Measurements from ENCODE around the gene ANKRD36.
"Not testable (repeated sequence)": the region's sequence is repeated elsewhere in the genome, so short reads cannot be mapped to it uniquely, and the experiment has no call there.

The ANKRD36 gene

DNA sequence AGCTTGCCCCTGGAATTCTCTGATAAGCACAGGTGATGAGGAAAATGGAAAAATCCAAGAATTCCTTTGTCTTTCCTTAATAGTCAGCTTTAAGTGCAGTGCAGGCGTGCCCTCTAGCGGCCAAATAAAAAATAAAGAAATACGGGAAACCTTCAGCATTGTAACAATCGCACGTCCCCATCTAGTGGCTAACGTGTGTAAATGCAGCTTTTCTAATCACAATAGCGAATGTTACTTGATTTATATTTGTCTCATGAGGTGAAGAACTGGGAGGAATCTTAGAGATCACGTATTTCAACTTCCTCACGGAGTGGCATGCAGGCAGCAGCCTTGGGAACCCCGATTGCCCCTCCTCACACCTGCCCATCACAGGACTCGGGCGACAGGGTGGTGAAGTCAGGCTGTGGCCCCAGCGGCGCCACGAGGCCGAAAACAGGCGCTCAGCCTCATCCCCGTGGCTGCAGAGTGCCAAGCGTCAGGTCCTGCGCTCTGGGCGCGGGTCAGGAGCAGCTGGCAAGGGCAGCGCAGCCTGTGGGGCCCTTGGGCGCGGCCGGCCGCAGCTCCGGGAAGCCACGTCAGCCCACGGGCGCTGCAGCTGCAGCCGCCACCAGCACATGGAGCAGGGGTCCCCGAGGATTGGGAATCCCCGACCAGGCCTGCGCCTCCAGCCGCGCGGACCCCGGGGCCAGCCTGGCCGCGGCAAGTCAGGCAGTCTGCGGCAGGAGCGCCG is 468 bp upstream of the ANKRD36 start:
- H3K9me3 ChIP-seq; H3K27me3 ChIP-seq; H3K4me1 ChIP-seq; H3K36me3 ChIP-seq; intact Hi-C loops (cut with DNase I; ENCODE audit: low total_unique reads): not testable (repeated sequence)
- Histone ChIP-seq H3K4me3 (peak overlapping the region; percentile 63 to 69), H3K27ac (peak overlapping the region; percentile 87 to 95)
- TF ChIP-seq, protein P1, sequence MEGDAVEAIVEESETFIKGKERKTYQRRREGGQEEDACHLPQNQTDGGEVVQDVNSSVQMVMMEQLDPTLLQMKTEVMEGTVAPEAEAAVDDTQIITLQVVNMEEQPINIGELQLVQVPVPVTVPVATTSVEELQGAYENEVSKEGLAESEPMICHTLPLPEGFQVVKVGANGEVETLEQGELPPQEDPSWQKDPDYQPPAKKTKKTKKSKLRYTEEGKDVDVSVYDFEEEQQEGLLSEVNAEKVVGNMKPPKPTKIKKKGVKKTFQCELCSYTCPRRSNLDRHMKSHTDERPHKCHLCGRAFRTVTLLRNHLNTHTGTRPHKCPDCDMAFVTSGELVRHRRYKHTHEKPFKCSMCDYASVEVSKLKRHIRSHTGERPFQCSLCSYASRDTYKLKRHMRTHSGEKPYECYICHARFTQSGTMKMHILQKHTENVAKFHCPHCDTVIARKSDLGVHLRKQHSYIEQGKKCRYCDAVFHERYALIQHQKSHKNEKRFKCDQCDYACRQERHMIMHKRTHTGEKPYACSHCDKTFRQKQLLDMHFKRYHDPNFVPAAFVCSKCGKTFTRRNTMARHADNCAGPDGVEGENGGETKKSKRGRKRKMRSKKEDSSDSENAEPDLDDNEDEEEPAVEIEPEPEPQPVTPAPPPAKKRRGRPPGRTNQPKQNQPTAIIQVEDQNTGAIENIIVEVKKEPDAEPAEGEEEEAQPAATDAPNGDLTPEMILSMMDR (IDR thresholded peaks at IDR 0.05) = peak; percentile 82 to 98
- DNase-seq = peak; percentile 73 to 77

DNA sequence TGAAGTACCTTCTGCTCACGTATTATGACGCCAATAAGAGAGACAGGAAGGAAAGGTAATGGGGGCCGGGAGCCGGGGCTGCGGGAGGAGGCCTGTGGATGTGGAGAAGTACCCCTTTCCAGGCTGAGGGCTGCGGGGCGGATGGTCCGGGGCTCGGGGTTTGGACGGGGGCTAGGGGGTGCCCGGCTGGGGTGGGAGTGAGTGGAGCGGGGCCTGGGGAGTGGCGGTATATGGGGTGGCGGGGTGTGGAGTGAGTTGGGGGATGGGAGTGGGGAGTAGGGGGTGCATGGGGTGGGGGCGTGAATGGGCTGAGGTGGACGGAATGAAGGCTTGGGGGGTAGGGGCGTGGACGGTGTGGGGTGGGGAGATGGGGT is 916 bp downstream of the ANKRD36 start:
- H3K4me1 ChIP-seq; H3K36me3 ChIP-seq; intact Hi-C loops (cut with DNase I; ENCODE audit: low total_unique reads); DNase-seq; H3K27me3 ChIP-seq; H3K9me3 ChIP-seq: not testable (repeated sequence)
- peak overlapping the region; percentile 63 to 69 for H3K4me3 ChIP-seq
- peak overlapping the region; percentile 87 to 95 for H3K27ac ChIP-seq

DNA sequence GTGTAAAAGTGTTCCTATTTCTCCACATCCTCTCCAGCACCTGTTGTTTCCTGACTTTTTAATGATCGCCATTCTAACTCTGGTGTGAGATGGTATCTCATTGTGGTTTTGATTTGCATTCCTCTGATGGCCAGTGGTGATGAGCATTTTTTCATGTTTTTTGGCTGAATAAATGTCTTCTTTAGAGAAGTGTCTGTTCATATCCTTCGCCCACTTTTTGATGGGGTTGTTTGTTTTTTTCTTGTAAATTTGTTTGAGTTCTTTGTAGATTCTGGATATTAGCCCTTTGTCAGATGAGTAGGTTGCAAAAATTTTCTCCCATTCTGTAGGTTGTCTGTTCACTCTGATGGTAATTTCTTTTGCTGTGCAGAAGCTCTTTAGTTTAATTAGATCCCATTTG is 16.1 kb downstream of the ANKRD36 start:
- H3K9me3 ChIP-seq; H3K4me3 ChIP-seq; H3K27me3 ChIP-seq; H3K4me1 ChIP-seq; H3K27ac ChIP-seq; intact Hi-C loops (cut with DNase I; ENCODE audit: low total_unique reads); DNase-seq; H3K36me3 ChIP-seq: not testable (repeated sequence)

DNA sequence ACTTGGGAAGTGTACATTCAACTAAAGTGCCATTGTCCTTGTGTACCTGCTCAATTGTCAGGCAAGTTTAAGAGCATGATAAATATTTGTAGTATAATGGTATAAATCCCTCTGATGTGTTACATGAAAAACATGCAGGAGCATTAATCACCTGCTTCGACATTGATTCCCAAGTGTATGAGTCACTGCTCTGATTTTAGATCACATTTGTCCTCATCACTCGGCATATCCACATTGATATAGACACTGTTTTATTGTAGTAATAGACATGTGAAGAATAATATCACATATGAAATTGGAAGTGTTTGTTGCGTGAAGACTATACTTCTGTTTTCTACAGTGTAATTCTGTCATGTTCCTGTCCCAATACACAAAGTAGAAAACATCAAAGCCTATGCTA is 31.1 kb downstream of the ANKRD36 start:
- H3K4me3 ChIP-seq; DNase-seq; H3K9me3 ChIP-seq; H3K27ac ChIP-seq; H3K27me3 ChIP-seq; intact Hi-C loops (cut with DNase I; ENCODE audit: low total_unique reads); H3K4me1 ChIP-seq: not testable (repeated sequence)
- H3K36me3 ChIP-seq = peaks cover 12 to 35% (median 18%) of the 10 kb centered on the region in 3 donors

DNA sequence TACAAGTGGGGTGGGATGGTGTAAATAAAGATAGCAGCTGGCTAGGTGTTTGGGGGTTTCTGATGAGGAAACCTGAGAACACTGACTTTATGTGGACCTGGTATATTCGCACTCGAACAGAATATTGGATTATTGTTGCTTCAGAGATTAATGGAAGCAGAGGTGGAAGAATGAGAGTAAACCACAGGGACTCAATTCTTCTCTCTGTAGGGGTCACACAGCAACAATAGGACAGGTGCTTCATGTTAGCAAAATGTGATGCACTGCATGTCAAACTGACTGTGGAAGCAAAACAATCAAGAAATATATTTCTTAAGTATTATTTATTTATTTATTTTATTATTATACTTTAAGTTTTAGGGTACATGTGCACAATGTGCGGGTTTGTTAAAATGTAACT is 53.6 kb downstream of the ANKRD36 start:
- H3K4me1 ChIP-seq; intact Hi-C loops (cut with DNase I; ENCODE audit: low total_unique reads); DNase-seq: not testable (repeated sequence)

DNA sequence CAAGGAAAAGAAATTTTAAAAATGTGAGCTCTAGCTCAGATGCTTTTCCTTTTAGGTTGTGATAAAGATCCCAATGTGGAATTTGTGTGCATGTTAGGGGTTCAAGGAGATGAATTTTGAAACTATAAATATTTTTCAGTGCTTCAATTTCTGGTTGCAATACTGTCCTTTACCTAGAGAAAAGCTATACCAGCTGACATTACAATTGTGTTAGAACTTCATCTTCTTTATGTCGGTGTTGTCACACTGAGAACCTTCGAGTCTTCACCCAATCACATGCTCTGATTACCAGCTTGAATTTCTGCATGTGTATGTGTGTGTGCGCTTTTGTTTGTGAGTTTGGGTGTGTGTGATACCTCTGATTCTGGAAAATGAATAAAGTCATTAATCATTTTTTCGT is 55.0 kb downstream of the ANKRD36 start:
- H3K4me3 ChIP-seq; H3K27me3 ChIP-seq; H3K27ac ChIP-seq; H3K4me1 ChIP-seq; intact Hi-C loops (cut with DNase I; ENCODE audit: low total_unique reads); DNase-seq; H3K9me3 ChIP-seq: not testable (repeated sequence)
- H3K36me3 ChIP-seq = peaks cover 27 to 32% (median 31%) of the 10 kb centered on the region in 3 donors

More for the DNA sequence above, 53.6 kb downstream of the ANKRD36 start:
- H3K36me3 ChIP-seq = peaks cover 27 to 32% (median 31%) of the 10 kb centered on the region in 3 donors
- not testable (repeated sequence) for H3K27me3 ChIP-seq, H3K4me3 ChIP-seq, H3K9me3 ChIP-seq, H3K27ac ChIP-seq

DNA sequence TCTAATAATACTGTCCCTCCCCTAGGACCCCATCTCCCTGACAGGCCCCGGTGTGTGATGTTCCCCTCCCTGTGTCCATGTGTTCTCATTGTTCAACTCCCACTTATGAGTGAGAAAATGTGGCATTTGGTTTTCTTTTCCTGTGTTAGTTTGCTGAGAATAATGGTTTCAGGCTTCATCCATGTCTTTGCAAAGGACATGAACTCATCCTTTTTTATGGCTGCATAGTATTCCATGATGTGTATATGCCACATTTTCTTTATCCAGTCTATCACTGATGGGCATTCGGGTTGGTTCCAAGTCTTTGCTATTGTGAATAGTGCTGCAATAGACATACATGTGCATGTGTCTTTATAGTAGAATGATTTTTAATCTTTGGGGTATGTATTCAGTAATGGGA is 55.6 kb downstream of the ANKRD36 start:
- intact Hi-C loops (cut with DNase I; ENCODE audit: low total_unique reads); H3K4me3 ChIP-seq; H3K27ac ChIP-seq; H3K4me1 ChIP-seq; H3K9me3 ChIP-seq; H3K27me3 ChIP-seq; DNase-seq: not testable (repeated sequence)
- H3K36me3 ChIP-seq = peaks cover 23 to 30% (median 29%) of the 10 kb centered on the region in 3 donors

DNA sequence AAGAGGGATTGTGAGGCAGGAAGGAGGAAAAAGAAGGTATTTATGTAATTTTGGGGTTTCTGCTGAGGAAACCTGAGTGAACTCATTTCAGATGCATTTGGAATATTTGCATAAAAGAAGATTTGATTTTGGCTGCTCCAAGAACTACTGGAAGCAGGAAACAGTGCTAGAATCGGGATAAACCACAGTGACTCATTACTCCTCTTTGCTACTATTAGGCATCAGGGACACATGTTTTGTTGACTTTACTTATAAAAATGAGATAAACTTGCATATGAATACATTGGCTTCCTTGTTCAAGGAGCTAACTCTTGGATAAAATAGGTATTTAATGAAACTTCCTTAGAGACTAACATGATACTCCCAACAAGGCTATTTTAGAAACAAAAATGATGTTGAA is 67.4 kb downstream of the ANKRD36 start:
- H3K4me1 ChIP-seq; H3K9me3 ChIP-seq; H3K27ac ChIP-seq; H3K4me3 ChIP-seq; DNase-seq; intact Hi-C loops (cut with DNase I; ENCODE audit: low total_unique reads); H3K27me3 ChIP-seq: not testable (repeated sequence)
- peaks cover 6 to 33% (median 19%) of the 10 kb centered on the region in 3 donors for H3K36me3 ChIP-seq

DNA sequence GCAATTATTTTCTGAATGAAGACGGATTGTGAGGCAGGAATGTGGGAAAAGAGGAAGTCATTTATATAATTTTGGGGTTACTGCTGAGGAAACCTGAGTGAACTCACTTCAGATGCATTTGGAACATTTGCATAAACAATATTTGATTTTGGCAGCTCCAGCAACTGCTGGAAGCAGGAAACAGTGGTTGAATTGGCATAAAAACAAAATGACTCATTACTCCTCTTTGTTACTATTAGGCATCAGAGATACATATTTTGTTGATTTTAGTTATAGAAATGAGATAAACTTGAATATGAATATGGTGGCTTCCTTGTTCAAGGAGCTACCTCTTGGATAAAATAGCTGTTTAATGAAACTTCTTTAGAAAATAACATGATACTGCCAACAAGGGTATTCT is 82.4 kb downstream of the ANKRD36 start:
- H3K27me3 ChIP-seq; DNase-seq; H3K27ac ChIP-seq; intact Hi-C loops (cut with DNase I; ENCODE audit: low total_unique reads); H3K4me3 ChIP-seq; H3K4me1 ChIP-seq; H3K9me3 ChIP-seq: not testable (repeated sequence)
- peaks cover 61 to 88% (median 61%) of the 10 kb centered on the region in 3 donors for H3K36me3 ChIP-seq

DNA sequence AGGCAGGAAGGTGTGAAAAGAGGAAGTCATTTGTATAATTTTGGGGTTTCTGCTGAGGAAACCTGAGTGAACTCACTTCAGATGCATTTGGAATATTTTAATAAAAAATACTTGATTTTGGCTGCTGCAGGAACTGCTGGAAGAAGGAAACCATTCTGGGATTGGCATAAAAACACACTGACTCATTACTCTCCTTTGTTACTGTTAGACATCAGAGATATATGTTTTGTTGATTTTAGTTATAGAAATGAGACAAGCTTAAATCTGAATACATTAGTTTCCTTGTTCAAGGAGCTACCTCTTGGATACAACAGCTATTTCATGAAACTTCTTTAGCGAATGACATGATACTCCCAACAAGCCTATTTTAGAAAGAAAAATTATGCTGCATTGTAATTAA is 84.3 kb downstream of the ANKRD36 start:
- intact Hi-C loops (cut with DNase I; ENCODE audit: low total_unique reads); H3K27me3 ChIP-seq; H3K9me3 ChIP-seq; H3K4me1 ChIP-seq; H3K27ac ChIP-seq; H3K4me3 ChIP-seq; DNase-seq: not testable (repeated sequence)
- peaks cover 54 to 79% (median 59%) of the 10 kb centered on the region in 3 donors for H3K36me3 ChIP-seq

DNA sequence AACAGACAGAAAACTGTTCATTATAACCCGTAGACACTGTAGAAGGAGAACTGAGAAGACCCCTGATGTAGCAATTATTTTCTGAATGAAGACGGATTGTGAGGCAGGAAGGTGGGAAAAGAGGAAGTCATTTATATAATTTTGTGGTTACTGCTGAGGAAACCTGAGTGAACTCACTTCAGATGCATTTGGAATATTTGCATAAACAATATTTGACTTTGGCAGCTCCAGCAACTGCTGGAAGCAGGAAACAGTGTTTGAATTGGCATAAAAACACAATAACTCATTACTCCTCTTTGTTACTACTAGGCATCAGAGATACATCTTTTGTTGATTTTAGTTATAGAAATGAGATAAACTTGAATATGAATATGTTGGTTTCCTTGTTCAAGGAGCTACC is 87.9 kb downstream of the ANKRD36 start:
- intact Hi-C loops (cut with DNase I; ENCODE audit: low total_unique reads); DNase-seq; H3K27ac ChIP-seq; H3K4me1 ChIP-seq; H3K9me3 ChIP-seq; H3K4me3 ChIP-seq; H3K27me3 ChIP-seq: not testable (repeated sequence)
- peaks cover 44 to 54% (median 51%) of the 10 kb centered on the region in 3 donors for H3K36me3 ChIP-seq

DNA sequence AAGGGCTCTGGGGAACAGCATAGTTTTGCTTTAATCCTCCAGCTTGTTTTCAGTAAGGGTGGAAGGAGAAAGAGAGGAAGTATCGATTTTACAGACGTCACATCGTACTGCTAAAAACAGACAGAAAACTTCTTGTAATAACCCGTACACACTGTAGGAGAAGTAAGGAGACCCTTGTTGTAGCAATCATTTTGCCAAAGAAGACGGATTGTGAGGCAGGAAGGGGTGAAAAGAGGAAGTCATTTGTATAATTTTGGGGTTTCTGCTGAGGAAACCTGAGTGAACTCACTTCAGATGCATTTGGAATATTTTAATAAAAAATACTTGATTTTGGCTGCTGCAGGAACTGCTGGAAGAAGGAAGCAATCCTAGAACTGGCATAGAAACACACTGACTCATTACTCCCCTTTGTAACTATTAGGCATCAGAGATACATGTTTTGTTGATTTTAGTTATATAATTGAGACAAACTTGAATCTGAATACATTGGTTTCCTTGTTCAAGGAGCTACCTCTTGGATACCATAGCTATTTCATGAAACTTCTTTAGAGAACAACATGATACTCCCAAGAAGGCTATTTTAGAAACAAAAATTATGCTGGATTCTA is 89.8 kb downstream of the ANKRD36 start:
- H3K9me3 ChIP-seq; intact Hi-C loops (cut with DNase I; ENCODE audit: low total_unique reads); H3K27ac ChIP-seq; DNase-seq; H3K4me1 ChIP-seq; H3K27me3 ChIP-seq; H3K4me3 ChIP-seq: not testable (repeated sequence)
- H3K36me3 ChIP-seq = peaks cover 27 to 45% (median 33%) of the 10 kb centered on the region in 3 donors
